MV-4-11 (cell line): ENCODE measurements around the gene NR6A1.

Experiments
- DNase-seq: peaks from one replicate; lab custom pipeline; 2025; lab: John Stamatoyannopoulos, UW

NR6A1 gene

GRCh38 chr9:124776954-124777648 lies 6.0 kb upstream of the NR6A1 start, which contains the start of gene OLFML2A:
OLFML2A (plus strand) TSS chr9:124777133; CDS start chr9:124777271, 138 bp downstream.
- no peak for DNase-seq

- no peak for DNase-seq
Measured at GRCh38 chr9:124776618-124776953, 5.5 kb upstream of the NR6A1 start.

GRCh38 chr9:124774129-124774978 lies 3.2 kb upstream of the NR6A1 start:
- DNase-seq: peak; percentile 76

GRCh38 chr9:124773473-124774128 lies 2.5 kb upstream of the NR6A1 start:
- no peak for DNase-seq

- DNase-seq: peak; percentile 69
Measured at GRCh38 chr9:124772877-124773276, 1.8 kb upstream of the NR6A1 start.

GRCh38 chr9:124771867-124772679 lies 962 bp upstream of the NR6A1 start:
- peak; percentile 22 for DNase-seq

GRCh38 chr9:124770359-124771020 lies 621 bp downstream of the NR6A1 start:
- no peak for DNase-seq

- DNase-seq: no peak
Measured at GRCh38 chr9:124769549-124770358, 1.4 kb downstream of the NR6A1 start.

GRCh38 chr9:124768750-124769548 lies 2.2 kb downstream of the NR6A1 start:
- no peak for DNase-seq

- DNase-seq: peak; percentile 23
Measured at GRCh38 chr9:124768334-124768733, 2.8 kb downstream of the NR6A1 start.

GRCh38 chr9:124767821-124768220 lies 3.3 kb downstream of the NR6A1 start:
- DNase-seq: no peak

- peak; percentile 8 for DNase-seq
Measured at GRCh38 chr9:124766815-124767554, 4.1 kb downstream of the NR6A1 start.

- no peak for DNase-seq
Measured at GRCh38 chr9:124766326-124766725, 4.8 kb downstream of the NR6A1 start.

GRCh38 chr9:124765439-124765835 lies 5.7 kb downstream of the NR6A1 start:
- no peak for DNase-seq

GRCh38 chr9:124764774-124765438 lies 6.2 kb downstream of the NR6A1 start:
- DNase-seq: peak; percentile 28

GRCh38 chr9:124762633-124763032 lies 8.5 kb downstream of the NR6A1 start:
- no peak for DNase-seq

GRCh38 chr9:124761710-124762109 lies 9.4 kb downstream of the NR6A1 start:
- no peak for DNase-seq

- DNase-seq: no peak
Measured at GRCh38 chr9:124761196-124761595, 9.9 kb downstream of the NR6A1 start.
